HEK293T (cell line): Measurements from ENCODE around the gene HCN2.

Source experiments
- CTCF ChIA-PET: fragments of 350-600 bp; formaldehyde crosslinking; extraction: SDS; loops from one replicate; lab custom pipeline; 2021; ENCODE audit warnings: antibody characterized with exemption, inconsistent platforms; lab: Yijun Ruan, JAX
- POLR2A ChIA-PET: fragments of 350-600 bp; formaldehyde crosslinking; extraction: SDS; loops from one replicate; lab custom pipeline; 2020; ENCODE audit warnings: antibody characterized with exemption, inconsistent platforms; lab: Yijun Ruan, JAX
- DNase-seq: peaks from one replicate; pipeline ENCODE4 v3.0.0; 2012; ENCODE audit warnings: mixed read lengths; ENCODE audit errors: extremely low spot score
- ARNT ChIP-seq: fragments of 450-650 bp; IDR thresholded peaks from 2 replicates; pipeline ENCODE4 v1.6.1; 2017; ENCODE audit warnings: mild to moderate bottlenecking
- BHLHE40 ChIP-seq: fragments of 450-650 bp; IDR thresholded peaks from 2 replicates; pipeline ENCODE4 v1.6.1; 2016; ENCODE audit warnings: mild to moderate bottlenecking, moderate library complexity, borderline replicate concordance
- CTBP1 ChIP-seq: fragments of 450-650 bp; IDR thresholded peaks from 2 replicates; pipeline ENCODE4 v1.6.1; 2016; ENCODE audit warnings: borderline replicate concordance
- ELF4 ChIP-seq: fragments of 450-650 bp; IDR thresholded peaks from 2 replicates; pipeline ENCODE4 v1.6.1; 2017; ENCODE audit warnings: antibody characterized with exemption
- FOXA1 ChIP-seq: fragments of 450-650 bp; IDR thresholded peaks from 2 replicates; pipeline ENCODE4 v1.6.1; 2016; ENCODE audit warnings: mild to moderate bottlenecking
- FOXK2 ChIP-seq: fragments of 450-650 bp; IDR thresholded peaks from 2 replicates; pipeline ENCODE4 v1.6.1; 2016; ENCODE audit warnings: mild to moderate bottlenecking
- FOXM1 ChIP-seq: fragments of 450-650 bp; IDR thresholded peaks from 2 replicates; pipeline ENCODE4 v1.6.1; 2017; ENCODE audit warnings: mild to moderate bottlenecking, borderline replicate concordance
- HDGF ChIP-seq: fragments of 450-650 bp; IDR thresholded peaks from 2 replicates; pipeline ENCODE4 v1.6.1; 2017; ENCODE audit warnings: antibody characterized with exemption, borderline replicate concordance
- L3MBTL2 ChIP-seq: fragments of 450-650 bp; conservative IDR thresholded peaks from 2 replicates; pipeline ENCODE4 v1.6.1; 2016; ENCODE audit warnings: mild to moderate bottlenecking
- LEF1 ChIP-seq: fragments of 450-650 bp; IDR thresholded peaks from 2 replicates; pipeline ENCODE4 v1.6.1; 2017; ENCODE audit warnings: mild to moderate bottlenecking, borderline replicate concordance
- NFRKB ChIP-seq: fragments of 450-650 bp; IDR thresholded peaks from 2 replicates; pipeline ENCODE4 v1.6.1; 2016; ENCODE audit warnings: mild to moderate bottlenecking, moderate library complexity
- PKNOX1 ChIP-seq: fragments of 450-650 bp; IDR thresholded peaks from 2 replicates; pipeline ENCODE4 v1.6.1; 2016
- SP1 ChIP-seq: fragments of 450-650 bp; IDR thresholded peaks from 2 replicates; pipeline ENCODE4 v1.6.1; 2017
- SUZ12 ChIP-seq: fragments of 450-650 bp; IDR thresholded peaks from 2 replicates; pipeline ENCODE4 v1.6.1; 2016; ENCODE audit warnings: mild to moderate bottlenecking
- TARDBP ChIP-seq: fragments of 450-650 bp; IDR thresholded peaks from 2 replicates; pipeline ENCODE4 v1.6.1; 2016
- ZNF384 ChIP-seq: fragments of 450-650 bp; IDR thresholded peaks from 2 replicates; pipeline ENCODE4 v1.6.1; 2016

HCN2 gene

GRCh38 chr19:610801-611480 is 21.3 kb downstream of the HCN2 start:
- POLR2A ChIA-PET = no interaction called here
- DNase-seq = no peak
- CTCF ChIA-PET = no interaction called here
- TF ChIP-seq FOXM1 (no peak), NFRKB (no peak), FOXA1 (no peak), LEF1 (no peak), BHLHE40 (no peak), ELF4 (no peak), HDGF (no peak), FOXK2 (no peak), PKNOX1 (no peak), L3MBTL2 (no peak), ZNF384 (no peak), ARNT (no peak), SUZ12 (no peak), SP1 (no peak), TARDBP (no peak), CTBP1 (no peak)

GRCh38 chr19:611481-611868 is 21.8 kb downstream of the HCN2 start:
- ChIA-PET POLR2A (no interaction called here), CTCF (no interaction called here)
- TF ChIP-seq SUZ12 (no peak), FOXK2 (no peak), CTBP1 (no peak)
- DNase-seq = no peak

- TF ChIP-seq CTBP1 = no peak
- TF ChIP-seq L3MBTL2 = no peak
- TF ChIP-seq NFRKB = no peak
- TF ChIP-seq PKNOX1 = no peak
- TF ChIP-seq ELF4 = no peak
- no peak for TF ChIP-seq TARDBP
- TF ChIP-seq ARNT = no peak
- TF ChIP-seq HDGF = no peak
- no peak for TF ChIP-seq ZNF384
- no peak for TF ChIP-seq LEF1
- no peak for TF ChIP-seq FOXM1
- no peak for TF ChIP-seq BHLHE40
- no peak for TF ChIP-seq SP1
- TF ChIP-seq SUZ12 = no peak
- no peak for TF ChIP-seq FOXK2
- no peak for TF ChIP-seq FOXA1
- no peak for DNase-seq
- ChIA-PET POLR2A (no interaction called here), CTCF (no interaction called here)
Observed at GRCh38 chr19:612941-613340, 23.3 kb downstream of the HCN2 start.

GRCh38 chr19:613732-614567 is 24.3 kb downstream of the HCN2 start:
- ChIA-PET POLR2A (no interaction called here), CTCF (no interaction called here)
- DNase-seq = no peak
- no peak for TF ChIP-seq TARDBP
- no peak for TF ChIP-seq LEF1
- TF ChIP-seq ZNF384 = no peak

GRCh38 chr19:615619-616018 is 25.9 kb downstream of the HCN2 start:
- POLR2A ChIA-PET = no interaction called here
- CTCF ChIA-PET = no interaction called here
- DNase-seq = no peak
- TF ChIP-seq SP1 (no peak), PKNOX1 (no peak), LEF1 (no peak), CTBP1 (no peak), FOXA1 (no peak), HDGF (no peak), TARDBP (no peak), L3MBTL2 (no peak), ZNF384 (no peak), FOXM1 (no peak), ELF4 (no peak)

- ChIA-PET CTCF (no interaction called here), POLR2A (no interaction called here)
- no peak for TF ChIP-seq ARNT
- no peak for TF ChIP-seq HDGF
- TF ChIP-seq PKNOX1 = no peak
- no peak for TF ChIP-seq CTBP1
- DNase-seq = no peak
Observed at GRCh38 chr19:616062-616700, 26.5 kb downstream of the HCN2 start.
